Loucy (cell line): Measurements from ENCODE around the gene PCSK9.

Source experiments
- H2AFZ ChIP-seq: fragments of 200-600 bp; sonication (generic); 2 replicates; pipeline ENCODE4 v1.6.0; 2016; ENCODE audit warnings: antibody characterized with exemption, mild to moderate bottlenecking, low read length, moderate library complexity
- H3F3A ChIP-seq: fragments of 200-600 bp; 2 replicates; pipeline ENCODE4 v1.6.0; 2016; ENCODE audit warnings: antibody characterized with exemption, low read depth, mild to moderate bottlenecking
- H3K27me3 ChIP-seq: fragments of 200-600 bp; sonication (generic); 2 replicates; pipeline ENCODE4 v1.6.1; 2014; ENCODE audit warnings: low read length, mild to moderate bottlenecking; ENCODE audit not compliant: insufficient read depth, poor library complexity, severe bottlenecking
- H3K36me3 ChIP-seq: fragments of 200-600 bp; sonication (generic); 2 replicates; pipeline ENCODE4 v1.6.1; 2016; ENCODE audit warnings: low read length; ENCODE audit not compliant: insufficient read depth
- H3K4me1 ChIP-seq: fragments of 200-600 bp; sonication (generic); 2 replicates; pipeline ENCODE4 v1.5.1; 2014; ENCODE audit warnings: low read length, mild to moderate bottlenecking; ENCODE audit not compliant: insufficient read depth, poor library complexity, severe bottlenecking
- H3K4me2 ChIP-seq: fragments of 200-600 bp; sonication (generic); 2 replicates; pipeline ENCODE4 v1.6.0; 2014; ENCODE audit warnings: antibody characterized with exemption, low read length, low read depth, mild to moderate bottlenecking; ENCODE audit not compliant: poor library complexity, severe bottlenecking
- H3K4me3 ChIP-seq: fragments of 200-600 bp; sonication (generic); 2 replicates; pipeline ENCODE4 v1.5.1; 2014; ENCODE audit warnings: low read length, mild to moderate bottlenecking, mixed read lengths; ENCODE audit not compliant: poor library complexity, severe bottlenecking
- H3K79me2 ChIP-seq: fragments of 200-600 bp; sonication (generic); 2 replicates; pipeline ENCODE4 v1.6.1; 2014; ENCODE audit warnings: low read length; ENCODE audit not compliant: insufficient read depth
- H3K9ac ChIP-seq: fragments of 200-600 bp; sonication (generic); 2 replicates; pipeline ENCODE4 v1.6.0; 2014; ENCODE audit warnings: mild to moderate bottlenecking, low read depth, low read length, moderate library complexity; ENCODE audit not compliant: poor library complexity, severe bottlenecking
- H3K9me2 ChIP-seq: fragments of 200-600 bp; sonication (generic); replicated peaks from 2 replicates; pipeline ENCODE4 v1.6.1; 2016; ENCODE audit warnings: low read depth, low read length, mixed read lengths
- H3K9me3 ChIP-seq: fragments of 200-600 bp; sonication (generic); 2 replicates; pipeline ENCODE4 v1.6.1; 2014; ENCODE audit warnings: mild to moderate bottlenecking, antibody characterized with exemption, low read length, low read depth; ENCODE audit not compliant: insufficient read depth
- H4K20me1 ChIP-seq: fragments of 200-600 bp; sonication (generic); 2 replicates; pipeline ENCODE4 v1.6.0; 2014; ENCODE audit warnings: antibody characterized with exemption, low read length, mild to moderate bottlenecking; ENCODE audit not compliant: insufficient read depth, poor library complexity, severe bottlenecking
- CTCF ChIP-seq: fragments of 200-600 bp; sonication (generic); conservative IDR thresholded peaks from 2 replicates; pipeline ENCODE4 v1.5.1; 2014; ENCODE audit warnings: mild to moderate bottlenecking, antibody characterized with exemption, low read length
- EZH2phosphoT487 ChIP-seq: fragments of 200-600 bp; IDR thresholded peaks from 2 replicates; pipeline ENCODE4 v1.6.1; 2018; ENCODE audit warnings: antibody characterized with exemption, mild to moderate bottlenecking, moderate library complexity, borderline replicate concordance

Gene PCSK9

GRCh38 chr1:54991939-54992338, 47.4 kb upstream of the PCSK9 start:
- Histone ChIP-seq H3K9me2 (no peaks in the 10 kb centered on the region), H3K9me3 (no peaks in the 10 kb centered on the region), H3K4me3 (no peak overlapping the region), H3K27me3 (no peaks in the 10 kb centered on the region), H3K36me3 (no peaks in the 10 kb centered on the region), H3K4me2 (no peak overlapping the region), H3F3A (no peaks in the 10 kb centered on the region), H3K4me1 (no peaks in the 10 kb centered on the region), H2AFZ (no peak overlapping the region), H3K9ac (no peak overlapping the region), H3K79me2 (no peaks in the 10 kb centered on the region), H4K20me1 (no peaks in the 10 kb centered on the region)
- TF ChIP-seq CTCF (no peak), EZH2phosphoT487 (no peak)

- no peaks in the 10 kb centered on the region for H3K27me3 ChIP-seq
- no peaks in the 10 kb centered on the region for H3K79me2 ChIP-seq
- no peaks in the 10 kb centered on the region for H3K9me3 ChIP-seq
- H3K4me2 ChIP-seq, result no peak overlapping the region
- no peak overlapping the region for H2AFZ ChIP-seq
- H3F3A ChIP-seq, result no peaks in the 10 kb centered on the region
- no peak overlapping the region for H3K4me3 ChIP-seq
- no peaks in the 10 kb centered on the region for H3K9me2 ChIP-seq
- no peaks in the 10 kb centered on the region for H3K36me3 ChIP-seq
- no peaks in the 10 kb centered on the region for H3K4me1 ChIP-seq
- H4K20me1 ChIP-seq, result no peaks in the 10 kb centered on the region
- no peak overlapping the region for H3K9ac ChIP-seq
- TF ChIP-seq CTCF (no peak), EZH2phosphoT487 (no peak)
Measured at GRCh38 chr1:54993140-54993539, 46.2 kb upstream of the PCSK9 start.

GRCh38 chr1:54994355-54994990, 44.9 kb upstream of the PCSK9 start:
- Histone ChIP-seq H3K9me2 (no peaks in the 10 kb centered on the region), H3K4me3 (no peak overlapping the region), H3K27me3 (no peaks in the 10 kb centered on the region), H3K79me2 (no peaks in the 10 kb centered on the region), H3K36me3 (no peaks in the 10 kb centered on the region), H2AFZ (no peak overlapping the region), H4K20me1 (no peaks in the 10 kb centered on the region), H3K4me2 (no peak overlapping the region), H3K9ac (no peak overlapping the region), H3K9me3 (no peaks in the 10 kb centered on the region), H3K4me1 (no peaks in the 10 kb centered on the region), H3F3A (no peaks in the 10 kb centered on the region)
- TF ChIP-seq EZH2phosphoT487 (no peak), CTCF (no peak)
